Measurements from ENCODE around the gene GMPR.

Gene GMPR

DNA sequence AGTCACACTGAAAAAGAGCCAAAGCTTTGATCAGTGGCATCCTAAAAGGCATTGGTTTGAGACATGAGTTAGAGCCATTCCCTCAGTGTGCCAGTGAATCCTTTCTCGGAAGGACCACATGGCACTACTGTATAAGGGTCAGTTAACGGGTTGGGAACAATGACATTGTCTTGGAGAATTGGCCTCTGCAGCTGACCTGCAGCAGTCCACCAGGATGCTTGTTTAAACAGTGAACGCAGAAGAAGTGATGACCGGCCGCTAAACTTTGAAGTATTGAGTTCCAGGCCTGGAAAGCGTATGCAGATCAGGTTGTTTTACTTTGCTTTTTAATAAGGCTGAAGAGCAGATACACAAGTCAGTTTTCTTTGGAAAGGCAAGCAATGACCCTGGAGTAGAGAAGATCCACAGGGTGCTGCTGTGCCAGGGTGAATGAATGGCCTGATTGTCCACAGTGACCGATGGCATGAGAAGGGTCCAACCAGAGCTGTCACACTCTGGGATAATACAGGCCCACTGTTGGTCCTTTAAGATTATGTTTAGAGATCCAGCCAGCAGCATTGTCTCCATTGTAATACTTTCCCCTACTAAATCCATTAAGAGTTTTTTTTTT is 57.8 kb downstream of the GMPR start:
- in situ Hi-C loops (cut with MboI; ENCODE audit: low sequenced_read_pairs) = no loop called here

DNA sequence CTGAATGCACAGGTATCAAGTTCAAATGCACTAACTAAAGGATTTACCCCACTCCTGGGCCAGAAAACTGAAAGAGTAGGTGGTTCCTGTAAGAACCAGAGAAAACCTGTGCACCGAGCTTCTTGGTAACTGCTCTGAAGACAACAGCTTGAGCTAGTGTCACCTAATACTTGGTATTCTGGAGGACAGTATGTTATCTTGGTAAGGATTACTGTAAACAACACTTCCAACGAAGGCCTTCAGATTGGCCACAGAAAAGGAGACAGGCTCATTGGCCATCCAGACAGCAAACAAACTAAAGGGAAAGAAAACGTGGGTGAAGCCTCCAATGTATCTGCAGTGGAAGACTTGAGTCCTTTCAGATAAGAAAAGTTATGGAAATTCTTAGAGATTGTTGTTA is 61.5 kb downstream of the GMPR start:
- in situ Hi-C loops (cut with MboI; ENCODE audit: low sequenced_read_pairs) = no loop called here

DNA sequence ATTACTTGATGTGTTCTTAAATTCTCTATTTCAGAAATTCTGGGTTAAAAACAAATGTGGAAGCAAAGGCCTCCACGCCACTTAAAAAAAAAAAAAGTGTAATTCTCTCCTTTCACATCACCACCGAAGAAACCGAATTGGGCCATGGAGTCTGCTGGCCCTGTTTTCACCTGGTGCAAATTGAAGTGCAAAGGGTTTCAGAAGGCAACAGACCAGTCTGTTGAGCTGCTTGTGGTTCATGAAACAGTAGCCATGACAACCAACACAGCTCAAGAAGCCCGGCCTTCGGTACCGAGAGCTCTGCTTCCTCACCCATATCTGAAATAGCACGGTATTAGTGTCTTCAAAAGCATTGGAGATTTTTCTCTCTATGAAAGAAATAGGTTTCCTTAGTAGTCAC is 63.1 kb downstream of the GMPR start:
- in situ Hi-C loops (cut with MboI; ENCODE audit: low sequenced_read_pairs) = no loop called here

DNA sequence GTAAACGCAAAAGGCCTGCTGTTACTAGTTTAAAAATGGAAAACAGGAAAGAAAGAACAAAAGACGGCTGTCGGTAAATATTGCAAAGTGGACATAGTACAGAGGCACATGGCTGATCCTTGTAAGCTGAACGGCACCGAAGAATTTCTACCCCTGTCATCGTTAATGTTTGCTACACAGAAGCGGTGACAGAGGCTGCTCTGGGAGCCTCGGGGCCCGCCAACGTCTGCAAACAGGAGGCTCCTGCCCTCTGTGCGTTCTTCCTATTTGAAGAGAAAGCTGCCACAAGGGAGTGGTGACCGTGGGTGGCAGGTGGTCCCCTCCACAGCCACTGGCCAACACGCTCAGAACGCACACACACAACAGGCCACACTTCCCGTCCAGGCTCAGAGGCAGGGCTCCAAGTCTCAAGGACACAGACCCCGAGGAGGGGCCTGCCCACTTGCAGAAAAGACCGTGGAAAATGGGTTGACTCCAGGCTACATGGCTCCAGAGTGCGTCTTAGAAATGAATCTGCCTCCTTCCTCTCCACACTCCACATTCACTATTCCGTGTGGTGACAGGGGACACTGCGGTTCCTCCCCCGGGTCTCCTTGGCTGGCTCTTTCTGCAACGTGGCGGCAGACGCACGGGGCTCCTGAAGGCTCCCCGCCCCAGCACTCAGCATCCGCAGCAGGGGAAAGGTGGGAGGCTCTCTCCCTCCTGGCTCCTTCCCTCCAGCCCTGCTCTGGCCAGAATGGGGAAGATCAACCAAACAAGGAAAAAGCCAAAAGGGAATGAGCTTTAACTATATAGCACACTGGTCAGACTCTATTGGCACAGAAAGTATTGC is 64.5 kb downstream of the GMPR start:
- in situ Hi-C loops (cut with MboI; ENCODE audit: low sequenced_read_pairs) = no loop called here

DNA sequence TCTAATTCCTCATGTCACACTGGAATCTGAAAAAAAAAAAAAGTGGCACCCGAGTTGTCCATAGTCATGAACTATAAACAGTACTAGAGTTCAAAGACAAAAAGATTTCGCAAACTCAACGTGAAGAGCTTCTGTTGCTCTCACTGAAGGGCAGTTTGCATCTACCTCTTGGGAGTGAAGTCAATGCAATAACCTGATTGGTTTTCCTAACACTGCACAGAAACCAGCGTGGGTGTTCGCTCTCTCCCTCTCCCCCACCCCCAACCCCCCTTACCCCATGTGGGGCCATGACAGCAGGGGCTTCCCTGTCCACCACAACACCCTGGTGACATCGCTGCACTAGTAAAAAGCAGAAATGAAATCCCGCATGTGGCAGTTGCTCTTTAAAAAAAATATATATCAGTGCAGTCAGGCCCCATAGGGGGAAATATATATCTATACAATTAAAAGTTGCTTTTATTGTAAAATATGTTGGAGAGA is 66.9 kb downstream of the GMPR start:
- in situ Hi-C loops (cut with MboI; ENCODE audit: low sequenced_read_pairs) = no loop called here

DNA sequence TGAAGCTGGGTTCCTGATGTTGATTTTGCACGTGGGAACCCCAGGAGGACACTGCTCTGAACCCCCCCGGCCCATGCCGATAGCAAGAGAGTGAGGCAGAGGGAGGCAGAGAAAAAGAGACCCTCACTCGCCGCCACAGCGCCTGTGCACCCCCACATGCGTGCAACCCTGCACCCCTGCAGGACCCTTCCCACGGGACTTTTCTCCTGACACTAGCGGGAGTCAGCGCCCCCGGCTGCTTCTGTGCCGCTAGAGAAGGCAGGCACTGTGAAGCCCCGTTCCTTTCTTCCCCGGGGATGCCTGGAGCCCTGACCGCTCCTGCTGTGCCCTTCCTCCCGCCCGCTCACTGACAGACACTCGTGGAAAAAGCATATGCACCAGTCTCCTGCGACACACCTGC is 67.4 kb downstream of the GMPR start:
- in situ Hi-C loops (cut with MboI; ENCODE audit: low sequenced_read_pairs) = no loop called here

DNA sequence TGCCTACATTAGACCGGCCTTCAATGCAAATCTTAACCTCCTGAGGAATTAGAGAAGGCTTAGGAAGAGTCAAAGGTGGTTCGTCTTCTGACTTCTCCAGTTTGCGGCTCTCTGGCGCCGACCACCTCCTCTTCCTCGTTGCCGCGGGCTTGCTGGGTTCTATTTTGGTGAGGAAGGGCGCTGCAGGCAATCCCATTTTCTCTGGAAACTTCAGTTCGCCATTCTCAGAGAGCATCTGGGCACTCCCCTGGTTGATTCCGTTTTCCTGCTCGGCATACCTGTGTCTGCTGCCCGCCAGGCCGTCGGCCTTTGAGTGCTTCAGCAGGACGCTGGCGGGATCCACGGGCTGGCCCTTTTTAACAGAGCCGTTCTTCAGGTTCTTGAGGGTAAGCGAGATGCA is 67.9 kb downstream of the GMPR start:
- in situ Hi-C loops (cut with MboI; ENCODE audit: low sequenced_read_pairs) = no loop called here

DNA sequence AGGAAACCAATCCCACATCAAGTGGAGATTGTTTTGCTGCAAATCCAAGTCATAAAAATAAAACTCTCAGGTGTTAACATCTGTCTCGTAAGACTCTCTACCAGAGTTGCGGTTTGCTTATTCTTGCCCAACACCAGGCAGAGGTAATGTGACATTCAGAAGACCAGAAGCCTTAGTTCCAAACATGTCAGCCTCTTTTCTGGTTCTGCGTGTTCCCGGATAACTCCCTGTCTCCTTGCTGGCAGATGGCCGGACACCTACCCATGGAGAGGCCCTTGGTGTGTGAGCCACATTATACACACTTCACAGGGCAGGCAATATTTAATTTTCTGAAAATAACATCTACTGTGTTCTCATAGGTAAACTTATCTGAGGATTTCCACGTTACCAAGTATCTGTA is 73.4 kb downstream of the GMPR start:
- in situ Hi-C loops (cut with MboI; ENCODE audit: low sequenced_read_pairs) = no loop called here

DNA sequence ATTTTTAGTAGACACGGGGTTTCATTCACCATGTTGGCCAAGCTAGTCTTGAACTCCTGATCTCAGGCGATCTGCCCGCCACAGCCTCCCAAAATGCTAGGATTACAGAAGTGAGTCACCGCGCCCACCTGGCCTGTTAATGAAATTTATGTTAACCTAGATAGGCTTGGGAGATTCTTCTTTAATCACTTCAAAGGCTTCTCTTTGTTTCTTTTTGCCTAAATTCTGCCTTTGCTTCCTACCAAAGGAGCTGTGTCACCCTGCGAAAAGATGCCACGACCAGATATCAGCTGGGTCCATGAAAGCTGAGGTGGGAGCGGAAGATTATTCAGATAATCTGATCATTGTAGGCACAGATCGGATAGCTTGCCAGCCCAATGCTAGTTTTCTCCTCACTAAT is 75.3 kb downstream of the GMPR start:
- in situ Hi-C loops (cut with MboI; ENCODE audit: low sequenced_read_pairs) = no loop called here

- in situ Hi-C loops (cut with MboI; ENCODE audit: low sequenced_read_pairs) = no loop called here
These were observed 75.9 kb downstream of the GMPR start for GRCh38 chr6:16314296-16314695.

- in situ Hi-C loops (cut with MboI; ENCODE audit: low sequenced_read_pairs) = no loop called here
These were observed 78.4 kb downstream of the GMPR start for GRCh38 chr6:16316741-16317251.

DNA sequence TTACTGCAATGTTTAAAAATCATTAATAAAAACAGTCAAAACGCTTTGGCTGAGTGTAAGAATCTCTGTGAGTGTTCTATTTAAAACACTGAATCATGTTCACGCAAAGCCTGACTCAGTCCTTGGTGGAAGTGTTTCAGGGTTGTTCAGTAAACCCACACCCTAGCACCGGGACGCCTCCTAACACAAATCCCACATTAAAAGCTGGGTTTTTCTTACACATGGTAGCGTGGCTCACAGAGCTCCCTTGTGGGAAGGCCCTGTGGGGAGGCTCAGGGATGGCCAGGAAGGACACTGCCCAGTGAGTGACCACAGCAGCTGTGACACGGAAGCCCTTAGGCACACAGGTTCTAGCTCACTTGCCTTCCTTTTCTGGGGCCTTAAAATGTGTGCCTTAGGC is 80.2 kb downstream of the GMPR start:
- in situ Hi-C loops (cut with MboI; ENCODE audit: low sequenced_read_pairs) = no loop called here

- in situ Hi-C loops (cut with MboI; ENCODE audit: low sequenced_read_pairs) = no loop called here
These were observed 80.8 kb downstream of the GMPR start for GRCh38 chr6:16318953-16319720.

- in situ Hi-C loops (cut with MboI; ENCODE audit: low sequenced_read_pairs) = no loop called here
These were observed 81.6 kb downstream of the GMPR start for GRCh38 chr6:16319813-16320532.

GRCh38 chr6:16320533-16321340 is 82.3 kb downstream of the GMPR start:
- in situ Hi-C loops (cut with MboI; ENCODE audit: low sequenced_read_pairs) = no loop called here

- in situ Hi-C loops (cut with MboI; ENCODE audit: low sequenced_read_pairs) = no loop called here
These were observed 82.9 kb downstream of the GMPR start for GRCh38 chr6:16321341-16321710.

DNA sequence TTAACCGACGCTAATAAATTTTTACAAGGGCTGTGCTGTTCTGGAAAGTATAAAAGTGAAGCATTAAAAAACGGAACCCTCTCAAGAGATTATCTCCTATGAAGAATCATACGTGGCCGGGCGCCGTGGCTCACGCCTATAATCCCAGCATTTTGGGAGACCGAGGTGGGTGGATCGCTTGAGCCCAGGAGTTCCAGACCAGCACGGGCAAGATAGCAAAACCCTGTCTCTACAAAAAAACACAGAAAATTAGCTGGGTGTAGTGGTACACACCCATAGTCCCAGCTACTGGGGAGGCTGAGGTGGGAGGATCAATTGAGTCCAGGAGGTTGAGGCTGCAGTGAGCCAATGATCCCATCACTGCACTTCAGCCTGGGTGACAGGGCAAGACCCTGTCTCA is 83.4 kb downstream of the GMPR start:
- in situ Hi-C loops (cut with MboI; ENCODE audit: low sequenced_read_pairs) = no loop called here

- in situ Hi-C loops (cut with MboI; ENCODE audit: low sequenced_read_pairs) = no loop called here
These were observed 84.4 kb downstream of the GMPR start for GRCh38 chr6:16322666-16323312.

- in situ Hi-C loops (cut with MboI; ENCODE audit: low sequenced_read_pairs) = no loop called here
These were observed 85.8 kb downstream of the GMPR start for GRCh38 chr6:16324184-16324583.
